ENCODE results near the gene ZNF397. TPM values are rescaled to one million over a fixed set of nuclear protein-coding genes. Genes with fewer than 3 reads are reported as not detected.

ZNF397 gene
- polyA plus RNA-seq, 1 experiment = 3.7 TPM

DNA sequence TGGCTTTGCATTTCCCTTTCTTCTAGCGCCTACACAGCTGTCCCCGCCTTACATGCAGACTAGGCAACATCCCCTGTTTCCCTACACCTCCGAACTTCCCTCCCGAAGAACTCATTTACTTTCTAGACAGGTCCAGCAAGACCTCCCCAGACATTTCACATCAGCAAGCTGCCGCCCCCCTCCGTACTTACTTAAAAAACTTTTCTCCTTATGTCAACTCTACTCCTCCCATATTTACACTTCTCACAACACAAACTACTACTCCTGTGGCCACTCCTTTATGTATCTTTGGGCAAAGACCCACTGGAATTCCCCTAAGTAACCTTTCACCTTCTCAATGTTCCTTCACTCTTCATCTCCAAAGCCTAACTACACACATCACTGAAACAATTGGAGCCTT, 20.4 kb upstream of the ZNF397 start:
- Histone ChIP-seq H3K4me3 (ENCODE audit: low read depth, low read length) (no peak overlapping the region), H3K27me3 (ENCODE audit: control insufficient read depth, insufficient read depth, low read length) (no peaks in the 10 kb centered on the region), H3K36me3 (ENCODE audit: control insufficient read depth, insufficient read depth, low read length) (no peaks in the 10 kb centered on the region)
- ChIA-PET POLR2A (no interaction called here), CTCF (no interaction called here)
- DNase-seq (ENCODE audit: low read depth) = no peak
- TF ChIP-seq, protein P1, sequence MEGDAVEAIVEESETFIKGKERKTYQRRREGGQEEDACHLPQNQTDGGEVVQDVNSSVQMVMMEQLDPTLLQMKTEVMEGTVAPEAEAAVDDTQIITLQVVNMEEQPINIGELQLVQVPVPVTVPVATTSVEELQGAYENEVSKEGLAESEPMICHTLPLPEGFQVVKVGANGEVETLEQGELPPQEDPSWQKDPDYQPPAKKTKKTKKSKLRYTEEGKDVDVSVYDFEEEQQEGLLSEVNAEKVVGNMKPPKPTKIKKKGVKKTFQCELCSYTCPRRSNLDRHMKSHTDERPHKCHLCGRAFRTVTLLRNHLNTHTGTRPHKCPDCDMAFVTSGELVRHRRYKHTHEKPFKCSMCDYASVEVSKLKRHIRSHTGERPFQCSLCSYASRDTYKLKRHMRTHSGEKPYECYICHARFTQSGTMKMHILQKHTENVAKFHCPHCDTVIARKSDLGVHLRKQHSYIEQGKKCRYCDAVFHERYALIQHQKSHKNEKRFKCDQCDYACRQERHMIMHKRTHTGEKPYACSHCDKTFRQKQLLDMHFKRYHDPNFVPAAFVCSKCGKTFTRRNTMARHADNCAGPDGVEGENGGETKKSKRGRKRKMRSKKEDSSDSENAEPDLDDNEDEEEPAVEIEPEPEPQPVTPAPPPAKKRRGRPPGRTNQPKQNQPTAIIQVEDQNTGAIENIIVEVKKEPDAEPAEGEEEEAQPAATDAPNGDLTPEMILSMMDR (IDR thresholded peaks at IDR 0.05; ENCODE audit: insufficient read depth, low read depth, low read length) = no peak

- no peak for DNase-seq (ENCODE audit: low read depth)
- CTCF ChIA-PET = no interaction called here
- no peak overlapping the region for H3K4me3 ChIP-seq (ENCODE audit: low read depth, low read length)
- no peaks in the 10 kb centered on the region for H3K36me3 ChIP-seq (ENCODE audit: control insufficient read depth, insufficient read depth, low read length)
- TF ChIP-seq, protein P1 (IDR thresholded peaks at IDR 0.05; ENCODE audit: insufficient read depth, low read depth, low read length) = no peak
- POLR2A ChIA-PET = no interaction called here
- no peaks in the 10 kb centered on the region for H3K27me3 ChIP-seq (ENCODE audit: control insufficient read depth, insufficient read depth, low read length)
Measured at GRCh38 chr18:35223797-35224196, 17.0 kb upstream of the ZNF397 start.

DNA sequence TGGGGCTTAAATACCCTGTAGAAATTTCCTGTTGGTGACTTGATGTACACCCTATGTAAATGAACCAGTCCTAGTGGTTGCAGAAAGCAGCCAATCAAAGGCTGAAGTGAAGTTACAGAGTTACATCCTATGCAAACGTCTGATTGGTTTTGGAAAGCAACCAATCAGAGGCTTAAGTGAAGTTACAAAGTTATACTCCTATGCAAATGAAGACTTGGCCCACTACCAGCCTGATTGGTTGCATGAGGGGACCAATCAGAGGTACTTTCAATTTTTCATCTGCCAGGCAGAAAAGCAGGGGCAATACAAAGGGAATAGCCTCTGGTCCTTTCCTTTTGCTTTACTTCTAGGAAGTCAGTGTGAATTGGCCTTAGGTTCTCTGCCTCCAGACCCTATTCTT, 13.6 kb upstream of the ZNF397 start:
- H3K27me3 ChIP-seq (ENCODE audit: control insufficient read depth, insufficient read depth, low read length) = no peaks in the 10 kb centered on the region
- no peaks in the 10 kb centered on the region for H3K36me3 ChIP-seq (ENCODE audit: control insufficient read depth, insufficient read depth, low read length)
- no peak for DNase-seq (ENCODE audit: low read depth)
- H3K4me3 ChIP-seq (ENCODE audit: low read depth, low read length) = no peak overlapping the region
- CTCF ChIA-PET = no interaction called here
- POLR2A ChIA-PET = no interaction called here
- TF ChIP-seq, protein P1 (IDR thresholded peaks at IDR 0.05; ENCODE audit: insufficient read depth, low read depth, low read length) = no peak

DNA sequence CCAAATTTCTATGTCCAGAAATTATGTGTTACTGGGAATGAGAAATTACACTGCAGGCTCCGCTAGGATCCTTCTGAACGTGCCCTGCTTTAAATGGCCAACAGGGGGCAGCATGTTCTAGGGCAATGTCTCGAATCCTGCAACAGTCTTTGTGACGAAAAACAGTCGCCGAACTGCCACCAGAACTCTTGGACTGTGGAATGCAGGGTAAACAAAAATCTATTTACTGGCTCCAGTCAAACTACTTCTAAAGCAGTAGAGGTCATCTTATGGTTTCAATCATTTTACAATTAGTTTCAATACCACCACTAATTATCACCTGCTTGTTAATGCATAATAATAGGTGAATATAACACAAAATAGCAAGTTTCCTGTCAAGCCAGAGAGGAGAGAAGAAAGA, 9.8 kb upstream of the ZNF397 start:
- POLR2A ChIA-PET = no interaction called here
- Histone ChIP-seq H3K36me3 (ENCODE audit: control insufficient read depth, insufficient read depth, low read length) (no peaks in the 10 kb centered on the region), H3K27me3 (ENCODE audit: control insufficient read depth, insufficient read depth, low read length) (no peaks in the 10 kb centered on the region), H3K4me3 (ENCODE audit: low read depth, low read length) (no peak overlapping the region)
- no peak for DNase-seq (ENCODE audit: low read depth)
- TF ChIP-seq, protein P1 (IDR thresholded peaks at IDR 0.05; ENCODE audit: insufficient read depth, low read depth, low read length) = peak; percentile 93
- CTCF ChIA-PET = interaction anchor here (0.6 to 3.2 kb wide), 16 partner anchors 9 to 719 kb away, joined by 3 to 17 read pairs (median 4); partner anchors contain the start of genes ZNF24 and ZNF397

GRCh38 chr18:35236571-35237363, 4.1 kb upstream of the ZNF397 start:
- DNase-seq (ENCODE audit: low read depth) = no peak
- ChIA-PET POLR2A (no interaction called here), CTCF (interaction anchor here (1.0 kb wide), 1 partner anchor 88 kb away, joined by 3 read pairs; no protein-coding TSS in a partner anchor)
- Histone ChIP-seq H3K4me3 (ENCODE audit: low read depth, low read length) (no peak overlapping the region), H3K36me3 (ENCODE audit: control insufficient read depth, insufficient read depth, low read length) (no peaks in the 10 kb centered on the region), H3K27me3 (ENCODE audit: control insufficient read depth, insufficient read depth, low read length) (no peaks in the 10 kb centered on the region)
- TF ChIP-seq, protein P1 (IDR thresholded peaks at IDR 0.05; ENCODE audit: insufficient read depth, low read depth, low read length) = no peak
